Measurements from ENCODE around the gene TTN.

GRCh38 chr2:178844701-178845100 lies 37.5 kb upstream of the TTN start:
- no peak for TF ChIP-seq REST (IDR thresholded peaks at IDR 0.05; ENCODE audit: low read depth)
- TF ChIP-seq ATF3 (IDR thresholded peaks at IDR 0.05), result no peak
- TF ChIP-seq POLR2AphosphoS5 (IDR thresholded peaks at IDR 0.05; ENCODE audit: low read depth, low read length), result no peak
- no peak for TF ChIP-seq POLR2A (IDR thresholded peaks at IDR 0.05; ENCODE audit: borderline replicate concordance, extremely low read depth, insufficient read depth, insufficient read length)

All from HCT116 (cell line).